Upper lobe of left lung (tissue), 4 donors: Measurements from ENCODE around the gene SLC32A1.

ENCODE experiments used
- CTCF ChIP-seq, 6 experiments: fragments of 450-650 bp in 4 of 6; fragments of 200-600 bp in 2 of 6; sonication (generic) in 2 of 6; IDR thresholded peaks; one replicate each; pipeline ENCODE4 v1.5.1; 2016 to 2019; ENCODE audit warnings: antibody characterized with exemption in 6 of 6
- POLR2A ChIP-seq, 4 donors: fragments of 450-650 bp; IDR thresholded peaks; one replicate each; pipeline ENCODE4 v1.5.1; 2016 to 2017; ENCODE audit warnings: antibody characterized with exemption in 4 of 4, mild to moderate bottlenecking in 2 of 4
- POLR2AphosphoS5 ChIP-seq, 2 donors: sonication (generic); formaldehyde crosslinking; IDR thresholded peaks; one replicate each; pipeline ENCODE4 v1.5.1; 2017; ENCODE audit warnings: antibody characterized with exemption in 2 of 2

- TF ChIP-seq POLR2A (IDR thresholded peaks at IDR 0.05) (no peak), CTCF (IDR thresholded peaks at IDR 0.05) (no peak), POLR2AphosphoS5 (IDR thresholded peaks at IDR 0.05) (no peak)
Measured at GRCh38 chr20:38757145-38757775, 33.0 kb downstream of the SLC32A1 start.
